Measurements from ENCODE around the gene CYSLTR2.

The CYSLTR2 gene

GRCh38 chr13:48626726-48627451 lies 26.8 kb upstream of the CYSLTR2 start:
- no peak overlapping the region for H3K4me2 ChIP-seq
- no peak overlapping the region for H2AFZ ChIP-seq (ENCODE audit: low read depth)
- H3K36me3 ChIP-seq (ENCODE audit: insufficient read depth): no peaks in the 10 kb centered on the region
- H3K27me3 ChIP-seq (ENCODE audit: insufficient read depth, low read depth): no peaks in the 10 kb centered on the region
- no peaks in the 10 kb centered on the region for H3K4me1 ChIP-seq (ENCODE audit: low read depth, poor library complexity, severe bottlenecking)
- no peak overlapping the region for H3K27ac ChIP-seq
- H3K9ac ChIP-seq: no peak overlapping the region
- H3K4me3 ChIP-seq (IDR thresholded peaks at IDR 0.05; ENCODE audit: insufficient read depth, low read depth, low read length): no peak overlapping the region
- H3K79me2 ChIP-seq (ENCODE audit: insufficient read depth, low read depth): no peaks in the 10 kb centered on the region
- TF ChIP-seq, protein P1, sequence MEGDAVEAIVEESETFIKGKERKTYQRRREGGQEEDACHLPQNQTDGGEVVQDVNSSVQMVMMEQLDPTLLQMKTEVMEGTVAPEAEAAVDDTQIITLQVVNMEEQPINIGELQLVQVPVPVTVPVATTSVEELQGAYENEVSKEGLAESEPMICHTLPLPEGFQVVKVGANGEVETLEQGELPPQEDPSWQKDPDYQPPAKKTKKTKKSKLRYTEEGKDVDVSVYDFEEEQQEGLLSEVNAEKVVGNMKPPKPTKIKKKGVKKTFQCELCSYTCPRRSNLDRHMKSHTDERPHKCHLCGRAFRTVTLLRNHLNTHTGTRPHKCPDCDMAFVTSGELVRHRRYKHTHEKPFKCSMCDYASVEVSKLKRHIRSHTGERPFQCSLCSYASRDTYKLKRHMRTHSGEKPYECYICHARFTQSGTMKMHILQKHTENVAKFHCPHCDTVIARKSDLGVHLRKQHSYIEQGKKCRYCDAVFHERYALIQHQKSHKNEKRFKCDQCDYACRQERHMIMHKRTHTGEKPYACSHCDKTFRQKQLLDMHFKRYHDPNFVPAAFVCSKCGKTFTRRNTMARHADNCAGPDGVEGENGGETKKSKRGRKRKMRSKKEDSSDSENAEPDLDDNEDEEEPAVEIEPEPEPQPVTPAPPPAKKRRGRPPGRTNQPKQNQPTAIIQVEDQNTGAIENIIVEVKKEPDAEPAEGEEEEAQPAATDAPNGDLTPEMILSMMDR (conservative IDR thresholded peaks at IDR 0.05; ENCODE audit: low read depth, low read length): no peak
- H4K20me1 ChIP-seq (ENCODE audit: insufficient read depth): no peaks in the 10 kb centered on the region

GRCh38 chr13:48629277-48629676 lies 24.5 kb upstream of the CYSLTR2 start:
- H3K79me2 ChIP-seq (ENCODE audit: insufficient read depth, low read depth): no peaks in the 10 kb centered on the region
- no peak overlapping the region for H2AFZ ChIP-seq (ENCODE audit: low read depth)
- no peak overlapping the region for H3K9ac ChIP-seq
- H3K27me3 ChIP-seq (ENCODE audit: insufficient read depth, low read depth): no peaks in the 10 kb centered on the region
- H3K4me2 ChIP-seq: no peak overlapping the region
- peaks cover 5% of the 10 kb centered on the region for H3K4me1 ChIP-seq (ENCODE audit: low read depth, poor library complexity, severe bottlenecking)
- H4K20me1 ChIP-seq (ENCODE audit: insufficient read depth): no peaks in the 10 kb centered on the region
- no peak overlapping the region for H3K4me3 ChIP-seq (IDR thresholded peaks at IDR 0.05; ENCODE audit: insufficient read depth, low read depth, low read length)
- H3K36me3 ChIP-seq (ENCODE audit: insufficient read depth): no peaks in the 10 kb centered on the region
- no peak overlapping the region for H3K27ac ChIP-seq
- TF ChIP-seq, protein P1 (conservative IDR thresholded peaks at IDR 0.05; ENCODE audit: low read depth, low read length): no peak

GRCh38 chr13:48630291-48630690 lies 23.4 kb upstream of the CYSLTR2 start:
- no peaks in the 10 kb centered on the region for H3K79me2 ChIP-seq (ENCODE audit: insufficient read depth, low read depth)
- H3K9ac ChIP-seq: no peak overlapping the region
- no peak overlapping the region for H3K4me3 ChIP-seq (IDR thresholded peaks at IDR 0.05; ENCODE audit: insufficient read depth, low read depth, low read length)
- peaks cover 15% of the 10 kb centered on the region for H3K4me1 ChIP-seq (ENCODE audit: low read depth, poor library complexity, severe bottlenecking)
- H4K20me1 ChIP-seq (ENCODE audit: insufficient read depth): no peaks in the 10 kb centered on the region
- no peaks in the 10 kb centered on the region for H3K27me3 ChIP-seq (ENCODE audit: insufficient read depth, low read depth)
- TF ChIP-seq, protein P1 (conservative IDR thresholded peaks at IDR 0.05; ENCODE audit: low read depth, low read length): no peak
- no peak overlapping the region for H2AFZ ChIP-seq (ENCODE audit: low read depth)
- no peak overlapping the region for H3K27ac ChIP-seq
- no peak overlapping the region for H3K4me2 ChIP-seq
- H3K36me3 ChIP-seq (ENCODE audit: insufficient read depth): no peaks in the 10 kb centered on the region

DNA sequence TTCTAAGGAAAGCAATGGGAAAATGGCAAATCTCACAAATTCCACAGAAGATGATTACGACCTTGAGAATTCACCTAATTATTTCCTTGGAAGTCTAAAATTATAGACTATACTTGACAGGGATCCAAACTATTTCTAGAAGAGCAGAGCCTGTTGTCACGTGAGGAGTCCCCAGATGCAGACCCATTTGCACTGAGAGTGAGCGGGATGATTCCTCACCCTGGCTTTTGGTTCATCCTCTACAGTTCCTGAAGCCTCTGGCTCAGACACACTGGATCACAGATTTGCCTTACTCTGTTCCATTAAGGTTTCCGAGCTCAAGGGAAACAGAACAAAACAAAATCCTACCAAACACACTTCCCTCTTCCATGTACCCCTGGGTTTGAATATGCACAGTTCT lies 23.0 kb upstream of the CYSLTR2 start:
- H3K4me1 ChIP-seq (ENCODE audit: low read depth, poor library complexity, severe bottlenecking): peaks cover 20% of the 10 kb centered on the region

More for the DNA sequence above, 23.0 kb upstream of the CYSLTR2 start:
- H3K4me3 ChIP-seq (IDR thresholded peaks at IDR 0.05; ENCODE audit: insufficient read depth, low read depth, low read length): no peak overlapping the region
- no peak overlapping the region for H3K9ac ChIP-seq
- no peak overlapping the region for H3K4me2 ChIP-seq
- no peaks in the 10 kb centered on the region for H3K79me2 ChIP-seq (ENCODE audit: insufficient read depth, low read depth)
- no peaks in the 10 kb centered on the region for H3K36me3 ChIP-seq (ENCODE audit: insufficient read depth)
- no peak overlapping the region for H2AFZ ChIP-seq (ENCODE audit: low read depth)
- no peaks in the 10 kb centered on the region for H4K20me1 ChIP-seq (ENCODE audit: insufficient read depth)
- TF ChIP-seq, protein P1 (conservative IDR thresholded peaks at IDR 0.05; ENCODE audit: low read depth, low read length): no peak
- H3K27me3 ChIP-seq (ENCODE audit: insufficient read depth, low read depth): no peaks in the 10 kb centered on the region
- no peak overlapping the region for H3K27ac ChIP-seq

All from KMS-11 (cell line).